Stimulated activated CD8-positive, alpha-beta memory T cell treated with anti-CD3 and anti-CD28 coated beads, Interleukin-12 subunit alpha, Interleukin-12 subunit beta, amount 100 ng/mL, for 24 hours (primary cell): ENCODE results near the gene SMC2.

Source experiments
- DNase-seq: peaks from one replicate; pipeline ENCODE4 v3.0.0-alpha.2; 2020; ENCODE audit errors: extremely low read depth

The SMC2 gene

DNA sequence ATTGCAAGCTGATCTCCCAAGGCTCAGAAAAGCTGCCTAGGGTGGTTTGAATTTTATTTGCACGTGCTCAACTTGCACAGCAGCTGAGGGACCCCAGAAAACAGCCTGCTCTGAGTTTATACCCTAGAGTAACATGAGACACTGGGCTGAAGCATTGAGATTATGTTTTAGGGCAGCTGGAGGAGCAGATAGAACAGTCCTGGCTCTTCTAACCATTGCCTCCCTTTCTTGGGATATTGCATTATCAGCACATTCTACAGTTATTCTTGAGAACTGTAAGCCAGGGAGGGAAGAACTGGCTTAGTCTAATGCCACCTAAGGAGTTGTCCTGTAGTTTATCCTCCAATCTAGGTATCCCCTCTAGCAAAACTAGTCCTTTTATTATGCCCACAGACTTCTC lies 10.3 kb downstream of the SMC2 start:
- DNase-seq: no peak

- DNase-seq: no peak
These were observed 13.7 kb downstream of the SMC2 start for GRCh38 chr9:104107799-104108198.

DNA sequence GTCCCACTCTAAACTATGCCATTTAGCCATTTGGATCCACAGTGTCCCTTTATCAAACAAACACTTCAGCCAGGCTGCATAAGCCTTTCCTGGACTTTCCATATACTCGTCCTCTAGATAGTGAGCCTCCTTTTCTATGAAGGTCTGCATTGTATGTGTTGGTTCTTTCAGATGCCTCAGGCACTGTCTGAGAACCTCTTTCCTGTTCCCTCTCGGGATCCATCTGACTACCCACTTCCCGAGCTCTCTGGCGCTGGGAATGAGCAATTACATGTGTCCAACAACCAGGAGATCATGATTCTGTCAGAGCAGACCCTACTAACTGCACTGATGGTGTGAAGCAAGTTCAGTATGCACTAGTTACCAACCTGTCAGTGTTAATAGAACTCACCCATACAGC lies 14.2 kb downstream of the SMC2 start:
- DNase-seq: no peak

- DNase-seq: no peak
These were observed 16.4 kb downstream of the SMC2 start for GRCh38 chr9:104110509-104110908.

DNA sequence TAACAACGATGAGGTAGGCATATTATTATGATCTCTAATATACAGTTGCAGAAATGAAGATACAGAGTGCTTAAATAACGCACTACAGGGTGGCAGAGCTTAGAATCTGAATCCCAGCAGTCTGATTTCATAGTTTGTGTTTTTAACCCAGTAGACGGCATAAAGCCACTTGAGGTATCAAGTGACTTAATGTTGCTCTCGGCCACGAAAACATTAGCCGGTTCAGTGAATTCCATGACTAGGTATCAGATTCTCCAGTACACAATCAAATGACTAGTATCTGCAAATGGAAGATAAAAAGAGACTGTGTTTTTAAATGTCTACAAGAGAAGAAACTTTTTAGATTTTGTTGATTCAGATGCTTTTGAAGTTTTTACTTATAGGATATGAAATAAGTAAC lies 24.8 kb downstream of the SMC2 start:
- no peak for DNase-seq

- no peak for DNase-seq
These were observed 26.9 kb downstream of the SMC2 start for GRCh38 chr9:104121022-104121421.

DNA sequence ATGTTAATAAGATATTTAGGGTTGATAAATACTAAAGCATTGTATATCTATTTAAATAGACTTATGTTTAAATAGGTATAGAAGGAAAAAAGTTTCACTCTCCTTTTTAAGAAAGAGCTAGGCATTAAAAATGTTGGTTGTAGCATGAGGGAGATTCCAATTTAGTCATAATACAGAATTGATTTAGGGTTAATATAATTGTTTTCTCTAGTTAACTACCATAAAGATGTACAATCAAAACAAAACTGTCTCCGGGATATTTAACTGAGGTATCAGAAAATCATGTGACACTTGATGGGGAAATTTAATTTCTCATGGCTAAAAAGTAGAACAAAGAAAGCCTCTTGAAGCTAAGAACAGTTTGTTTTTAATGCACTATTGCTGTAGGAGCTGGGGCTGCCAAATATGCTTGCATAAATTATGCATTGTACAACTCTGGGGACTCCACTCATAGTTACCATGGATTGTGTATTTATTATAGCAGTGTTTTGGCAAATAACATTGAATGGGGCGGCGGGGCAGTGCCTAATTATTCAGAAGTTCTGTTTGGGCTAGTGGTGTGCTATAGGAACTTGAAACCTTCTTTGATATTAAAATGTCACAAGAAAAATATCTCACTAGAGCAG lies 44.2 kb downstream of the SMC2 start:
- DNase-seq: no peak

DNA sequence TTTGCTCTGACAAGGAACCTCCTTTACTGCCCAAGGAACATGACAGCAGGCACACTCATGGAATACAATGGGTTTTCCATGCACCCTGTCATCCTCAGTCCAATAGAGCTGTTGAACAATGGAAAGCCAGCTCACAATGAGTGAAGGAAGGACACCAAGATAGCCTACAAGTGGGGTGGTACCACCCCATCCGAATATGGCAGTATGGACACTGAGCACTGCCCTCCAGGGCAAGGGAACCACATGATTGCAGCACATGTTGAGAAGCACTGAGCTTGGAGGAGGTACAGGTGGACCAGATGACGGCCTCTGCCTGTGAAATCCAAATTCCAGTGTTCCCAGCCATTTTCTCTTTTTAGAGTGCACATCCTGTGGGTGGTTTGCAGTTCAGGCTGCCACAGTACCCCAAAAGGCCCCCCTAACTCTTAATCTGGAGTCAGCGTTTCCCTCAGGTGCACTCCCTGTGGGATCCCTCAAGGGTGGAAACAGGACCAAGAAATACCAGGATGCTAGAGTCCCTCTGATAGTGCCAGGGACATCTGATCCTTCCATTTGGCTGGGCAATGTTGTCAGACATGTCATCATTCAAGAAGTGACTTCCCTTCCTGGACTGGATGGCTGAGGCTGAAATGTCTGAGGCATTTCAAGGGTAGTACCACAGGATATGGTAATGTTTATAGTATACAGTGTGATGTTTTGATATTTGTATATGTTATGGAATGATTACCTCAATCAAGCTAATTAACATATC lies 48.9 kb downstream of the SMC2 start:
- no peak for DNase-seq

- DNase-seq: no peak
These were observed 49.4 kb downstream of the SMC2 start for GRCh38 chr9:104143550-104143910.

DNA sequence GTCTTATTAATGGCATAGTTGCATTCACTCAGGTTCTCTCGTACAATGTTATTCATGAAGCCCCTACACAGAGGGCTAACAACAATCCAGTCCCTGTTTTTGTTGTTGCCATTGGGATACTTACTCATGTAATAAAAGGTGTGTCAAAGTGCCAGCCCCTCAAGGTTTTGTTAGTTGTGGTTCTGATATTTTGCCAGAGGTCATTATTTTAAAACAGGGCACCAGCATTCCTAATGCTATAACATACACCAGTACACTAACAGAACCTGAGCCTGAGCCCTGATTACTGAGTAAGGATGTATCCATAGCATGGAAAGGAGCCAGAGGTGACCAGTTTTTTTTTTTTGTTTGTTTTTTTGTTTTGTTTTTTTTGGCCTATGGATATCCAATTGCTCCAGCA lies 50.2 kb downstream of the SMC2 start:
- DNase-seq: no peak

GRCh38 chr9:104173067-104173466 lies 79.0 kb downstream of the SMC2 start:
- no peak for DNase-seq

- DNase-seq: no peak
These were observed 83.0 kb downstream of the SMC2 start for GRCh38 chr9:104177003-104177611.

DNA sequence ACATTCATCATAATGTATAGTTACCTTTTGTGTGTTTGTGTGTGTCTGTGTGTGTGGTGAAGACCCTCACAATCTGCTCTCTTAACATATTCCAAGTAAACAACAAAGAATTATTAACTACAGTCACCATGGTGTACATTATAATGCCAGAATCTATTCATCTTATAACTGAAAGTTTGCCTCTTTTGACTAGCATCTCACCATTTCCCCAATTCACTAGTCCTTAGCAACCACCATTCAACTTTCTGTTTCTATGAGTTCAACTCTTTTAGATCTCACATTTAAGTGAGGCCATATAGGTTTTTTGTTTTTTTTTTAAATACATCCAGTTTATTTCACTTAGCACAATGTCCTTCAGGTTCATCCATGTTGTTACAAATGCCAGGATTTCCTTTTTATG lies 83.6 kb downstream of the SMC2 start:
- DNase-seq: no peak
